Measurements from ENCODE around the gene SCO1. TPM values are rescaled to one million over a fixed set of nuclear protein-coding genes. Genes with fewer than 3 reads are reported as not detected.

Gene SCO1
- total RNA-seq, 1 donor, result 18.8 TPM

GRCh38 chr17:10663231-10663630 is 34.1 kb downstream of the SCO1 start:
- Histone ChIP-seq H3K4me1 (ENCODE audit: insufficient read depth, low read length) (peaks cover 8% of the 10 kb centered on the region), H3K27me3 (ENCODE audit: insufficient read depth, low read length) (no peaks in the 10 kb centered on the region), H3K36me3 (ENCODE audit: insufficient read depth, low read length) (no peaks in the 10 kb centered on the region), H3K9me3 (ENCODE audit: low read depth, low read length) (no peaks in the 10 kb centered on the region), H2AFZ (ENCODE audit: low read length) (no peak overlapping the region), H3K4me2 (ENCODE audit: insufficient read depth, low read length) (no peak overlapping the region), H4K20me1 (ENCODE audit: insufficient read depth, low read length) (no peaks in the 10 kb centered on the region), H3K4me3 (ENCODE audit: insufficient read depth, low read length) (no peak overlapping the region), H3K27ac (ENCODE audit: low read depth, low read length) (no peak overlapping the region), H3K79me2 (ENCODE audit: insufficient read depth, low read length) (no peaks in the 10 kb centered on the region)
- TF ChIP-seq CTCF (IDR thresholded peaks at IDR 0.05; ENCODE audit: extremely low read depth, low read depth, low read length), result no peak
- no peak for DNase-seq (ENCODE audit: insufficient read length, low spot score, missing footprints)

- no peak for TF ChIP-seq CTCF (IDR thresholded peaks at IDR 0.05; ENCODE audit: extremely low read depth, low read depth, low read length)
- Histone ChIP-seq H4K20me1 (ENCODE audit: insufficient read depth, low read length) (no peaks in the 10 kb centered on the region), H3K4me1 (ENCODE audit: insufficient read depth, low read length) (no peaks in the 10 kb centered on the region), H3K9me3 (ENCODE audit: low read depth, low read length) (no peaks in the 10 kb centered on the region), H2AFZ (ENCODE audit: low read length) (no peak overlapping the region), H3K27ac (ENCODE audit: low read depth, low read length) (no peak overlapping the region), H3K4me2 (ENCODE audit: insufficient read depth, low read length) (no peak overlapping the region), H3K79me2 (ENCODE audit: insufficient read depth, low read length) (no peaks in the 10 kb centered on the region), H3K4me3 (ENCODE audit: insufficient read depth, low read length) (no peak overlapping the region), H3K36me3 (ENCODE audit: insufficient read depth, low read length) (no peaks in the 10 kb centered on the region), H3K27me3 (ENCODE audit: insufficient read depth, low read length) (no peaks in the 10 kb centered on the region)
- DNase-seq (ENCODE audit: insufficient read length, low spot score, missing footprints), result peak; percentile 14
Measured at GRCh38 chr17:10661437-10661836, 35.9 kb downstream of the SCO1 start.

- H3K4me2 ChIP-seq (ENCODE audit: insufficient read depth, low read length), result no peak overlapping the region
- no peaks in the 10 kb centered on the region for H3K79me2 ChIP-seq (ENCODE audit: insufficient read depth, low read length)
- H3K36me3 ChIP-seq (ENCODE audit: insufficient read depth, low read length), result no peaks in the 10 kb centered on the region
- TF ChIP-seq CTCF (IDR thresholded peaks at IDR 0.05; ENCODE audit: extremely low read depth, low read depth, low read length), result no peak
- no peaks in the 10 kb centered on the region for H3K27me3 ChIP-seq (ENCODE audit: insufficient read depth, low read length)
- no peak overlapping the region for H3K27ac ChIP-seq (ENCODE audit: low read depth, low read length)
- H2AFZ ChIP-seq (ENCODE audit: low read length), result no peak overlapping the region
- DNase-seq (ENCODE audit: insufficient read length, low spot score, missing footprints), result peak; percentile 51
- no peaks in the 10 kb centered on the region for H3K9me3 ChIP-seq (ENCODE audit: low read depth, low read length)
- no peaks in the 10 kb centered on the region for H4K20me1 ChIP-seq (ENCODE audit: insufficient read depth, low read length)
- no peak overlapping the region for H3K4me3 ChIP-seq (ENCODE audit: insufficient read depth, low read length)
- H3K4me1 ChIP-seq (ENCODE audit: insufficient read depth, low read length), result no peaks in the 10 kb centered on the region
Measured at GRCh38 chr17:10657879-10658278, 39.5 kb downstream of the SCO1 start.

GRCh38 chr17:10657148-10657547 is 40.2 kb downstream of the SCO1 start, which contains the start of gene MYH3:
Gene MYH3 (minus strand): TSS chr17:10657309. CDS start chr17:10655064, 2,245 bp downstream.
- Histone ChIP-seq H3K4me2 (ENCODE audit: insufficient read depth, low read length) (no peak within 1 kb of the TSS), H3K4me3 (ENCODE audit: insufficient read depth, low read length) (no peak within 1 kb of the TSS), H3K27me3 (ENCODE audit: insufficient read depth, low read length) (no peaks in the 10 kb centered on the region), H4K20me1 (ENCODE audit: insufficient read depth, low read length) (no peaks in the 10 kb centered on the region), H3K27ac (ENCODE audit: low read depth, low read length) (no peak within 1 kb of the TSS), H2AFZ (ENCODE audit: low read length) (no peak within 1 kb of the TSS), H3K79me2 (ENCODE audit: insufficient read depth, low read length) (no peaks in the 10 kb centered on the region), H3K4me1 (ENCODE audit: insufficient read depth, low read length) (no peaks in the 10 kb centered on the region), H3K9me3 (ENCODE audit: low read depth, low read length) (no peaks in the 10 kb centered on the region), H3K36me3 (ENCODE audit: insufficient read depth, low read length) (no peaks in the 10 kb centered on the region)
- no peak for TF ChIP-seq CTCF (IDR thresholded peaks at IDR 0.05; ENCODE audit: extremely low read depth, low read depth, low read length)
- DNase-seq (ENCODE audit: insufficient read length, low spot score, missing footprints), result no peak

Measured in osteoblast (primary cell).